Activated CD4-positive, alpha-beta T cell treated with anti-CD3 and anti-CD28 coated beads for 36 hours (primary cell): ENCODE data around the gene ZNF747. TPM values are rescaled to one million over a fixed set of nuclear protein-coding genes. Genes with fewer than 3 reads are reported as not detected.

ENCODE experiments used
- ATAC-seq: fragments of 200-7000 bp; cut with Tn5 transposase; one replicate; pipeline ENCODE4 v1.10.0; 2021; ENCODE audit warnings: mild to moderate bottlenecking, moderate library complexity
- CTCF ChIA-PET: fragments of 350-600 bp; sonication (Branson Sonifier 250); formaldehyde crosslinking; loops from one replicate; lab custom pipeline; 2021; ENCODE audit warnings: antibody characterized with exemption; lab: Charles Lee
- POLR2A ChIA-PET: fragments of 350-600 bp; sonication (Branson Sonifier 250); formaldehyde crosslinking; loops from one replicate; lab custom pipeline; 2021; ENCODE audit warnings: antibody characterized with exemption, inconsistent platforms; lab: Charles Lee
- DNase-seq: peaks from one replicate; pipeline ENCODE4 v3.0.0-alpha.2; 2020
- H3K27ac Mint-ChIP-seq: one replicate; pipeline ENCODE4 v1.8.0; 2021; ENCODE audit warnings: mixed read lengths
- H3K27me3 Mint-ChIP-seq: one replicate; pipeline ENCODE4 v1.8.0; 2021; ENCODE audit warnings: mixed read lengths
- H3K36me3 Mint-ChIP-seq: one replicate; pipeline ENCODE4 v1.8.0; 2021; ENCODE audit warnings: low read depth, mixed read lengths
- H3K4me1 Mint-ChIP-seq: one replicate; pipeline ENCODE4 v1.8.0; 2021; ENCODE audit warnings: mixed read lengths
- H3K4me3 Mint-ChIP-seq: one replicate; pipeline ENCODE4 v1.8.0; 2021; ENCODE audit warnings: mild to moderate bottlenecking, moderate library complexity, mixed read lengths
- H3K9me3 Mint-ChIP-seq: one replicate; pipeline ENCODE4 v1.8.0; 2021; ENCODE audit warnings: low read depth, mixed read lengths
- intact Hi-C, 2 experiments: fragments of 100-400 bp; cut with DNase I in 1 of 2; cut with micrococcal nuclease in 1 of 2; formaldehyde crosslinking; loops; one replicate each; pipeline versions ENCODE4 v1.14.2 to v1.15.1; 2022 to 2024; cut with DNase I, micrococcal nuclease
- microRNA-seq: library from miRNA; unstranded; fragments of <30 nt; microRNA quantifications from one replicate; pipeline ENCODE4 v1.2.0, GENCODE V29; 2021; ENCODE audit warnings: borderline replicate concordance
- total RNA-seq, 2 experiments: library from RNA; stranded (reverse); gene quantifications; one replicate each; pipeline ENCODE4 v1.2.3, GENCODE V29; 2021

The ZNF747 gene
- total RNA-seq, 2 experiments from 2014 or later = 6.3 to 8.0 TPM

GRCh38 chr16:30488764-30489605 is 45.7 kb downstream of the ZNF747 start:
- Mint-ChIP-seq H3K36me3 (peaks cover 67% of the 10 kb centered on the region), H3K27ac (peak overlapping the region; percentile 55), H3K4me3 (no peak overlapping the region), H3K27me3 (no peaks in the 10 kb centered on the region), H3K4me1 (peaks cover 34% of the 10 kb centered on the region), H3K9me3 (no peaks in the 10 kb centered on the region)
- intact Hi-C loops = loop anchor here in 1 of 2 experiments (2.0 kb wide), 1 partner anchor 16 kb away; the partner anchor contains the start of gene ITGAL
- CTCF ChIA-PET = interaction anchor here (0.7 to 1.6 kb wide), 3 partner anchors 16 to 109 kb away, joined by 3 to 4 read pairs (median 4); partner anchors contain the start of gene ZNF747
- ATAC-seq = no peak
- DNase-seq = no peak
- POLR2A ChIA-PET = interaction anchor here (0.6 to 1.5 kb wide), 5 partner anchors 9 to 59 kb away, joined by 3 to 6 read pairs (median 4); partner anchors contain the start of genes DCTPP1 and ITGAL

GRCh38 chr16:30485818-30486436 is 48.7 kb downstream of the ZNF747 start:
- Mint-ChIP-seq H3K27ac (peak overlapping the region; percentile 15), H3K4me3 (no peak overlapping the region), H3K4me1 (peaks cover 38% of the 10 kb centered on the region), H3K36me3 (peaks cover 70% of the 10 kb centered on the region), H3K9me3 (no peaks in the 10 kb centered on the region), H3K27me3 (no peaks in the 10 kb centered on the region)
- no peak for DNase-seq
- ATAC-seq = no peak
- intact Hi-C loops = no loop called here
- POLR2A ChIA-PET = interaction anchor here (0.6 kb wide), 1 partner anchor 10 kb away, joined by 3 read pairs; no protein-coding TSS in a partner anchor
- CTCF ChIA-PET = interaction anchor here (0.6 to 1.7 kb wide), 5 partner anchors 26 to 151 kb away, joined by 3 to 7 read pairs (median 3); partner anchors contain the start of gene ZNF747

GRCh38 chr16:30484887-30485286 is 49.8 kb downstream of the ZNF747 start:
- DNase-seq (no peak), ATAC-seq (no peak)
- intact Hi-C loops = no loop called here
- no peaks in the 10 kb centered on the region for H3K27me3 Mint-ChIP-seq
- no peaks in the 10 kb centered on the region for H3K9me3 Mint-ChIP-seq
- POLR2A ChIA-PET = no interaction called here
- CTCF ChIA-PET = interaction anchor here (0.6 to 1.4 kb wide), 2 partner anchors 36 to 129 kb away, joined by 3 read pairs; no protein-coding TSS in a partner anchor
- H3K36me3 Mint-ChIP-seq = peaks cover 68% of the 10 kb centered on the region
- H3K4me3 Mint-ChIP-seq = no peak overlapping the region
- no peak overlapping the region for H3K27ac Mint-ChIP-seq
- peaks cover 39% of the 10 kb centered on the region for H3K4me1 Mint-ChIP-seq

GRCh38 chr16:30482366-30482765 is 52.3 kb downstream of the ZNF747 start:
- peak overlapping the region; percentile 35 for H3K27ac Mint-ChIP-seq
- H3K4me1 Mint-ChIP-seq = peaks cover 41% of the 10 kb centered on the region
- ATAC-seq (peak; percentile 57), DNase-seq (no peak)
- H3K36me3 Mint-ChIP-seq = peaks cover 69% of the 10 kb centered on the region
- intact Hi-C loops = no loop called here
- no peak overlapping the region for H3K4me3 Mint-ChIP-seq
- ChIA-PET CTCF (interaction anchor here (1.1 to 1.5 kb wide), 4 partner anchors 23 to 136 kb away, joined by 3 to 12 read pairs (median 4); no protein-coding TSS in a partner anchor), POLR2A (no interaction called here)
- H3K9me3 Mint-ChIP-seq = no peaks in the 10 kb centered on the region
- no peaks in the 10 kb centered on the region for H3K27me3 Mint-ChIP-seq

GRCh38 chr16:30481381-30481780 is 53.3 kb downstream of the ZNF747 start:
- no peak for ATAC-seq
- no peak for DNase-seq
- Mint-ChIP-seq H3K9me3 (no peaks in the 10 kb centered on the region), H3K36me3 (peaks cover 75% of the 10 kb centered on the region), H3K27ac (peak overlapping the region; percentile 42), H3K27me3 (no peaks in the 10 kb centered on the region), H3K4me3 (no peak overlapping the region), H3K4me1 (peaks cover 46% of the 10 kb centered on the region)
- intact Hi-C loops = no loop called here
- ChIA-PET CTCF (interaction anchor here (0.5 to 1.4 kb wide), 3 partner anchors 13 to 140 kb away, joined by 3 read pairs; no protein-coding TSS in a partner anchor), POLR2A (no interaction called here)

Small RNA genes within 50 kb of the gene (microRNA-seq; reads per million reads assigned to microRNA genes)
- 239 reads per million, percentile 73 among the genes with 10 or more reads in this experiment for gene MIR4518

Other genes starting within 250 kb of the ZNF747 start
- 10 to 100 TPM; 42.3 to 51.8 TPM for gene CD2BP2, start 179.6 kb downstream of the ZNF747 start, total RNA-seq
- gene TBC1D10B, start 164.4 kb downstream of the ZNF747 start, total RNA-seq = 10 to 100 TPM; 38.1 to 43.4 TPM
- 1 to 10 TPM in 1 of 2 experiments, under 1 TPM in 1; 0.69 to 1.6 TPM for gene MYL11, start 160.1 kb downstream of the ZNF747 start, total RNA-seq
- 100 to 1,000 TPM; 155 to 159 TPM for gene SEPTIN1, start 152.3 kb downstream of the ZNF747 start, total RNA-seq
- 10 to 100 TPM; 10.6 to 11.0 TPM for gene ZNF48, start 139.4 kb downstream of the ZNF747 start, total RNA-seq
- 1 to 10 TPM; 3.8 to 4.0 TPM for gene ZNF771, start 127.3 kb downstream of the ZNF747 start, total RNA-seq
- gene DCTPP1, start 104.8 kb downstream of the ZNF747 start, total RNA-seq = 100 to 1,000 TPM in 1 of 2 experiments, 10 to 100 TPM in 1; 89.3 to 102 TPM
- 10 to 100 TPM; 37.8 to 56.0 TPM for gene SEPHS2, start 89.0 kb downstream of the ZNF747 start, total RNA-seq
- 100 to 1,000 TPM; 210 to 222 TPM for gene ITGAL, start 62.1 kb downstream of the ZNF747 start, total RNA-seq
- 10 to 100 TPM in 1 of 2 experiments, 1 to 10 TPM in 1; 8.9 to 11.1 TPM for gene ZNF768, start 8.3 kb downstream of the ZNF747 start, total RNA-seq
- 10 to 100 TPM in 1 of 2 experiments, 1 to 10 TPM in 1; 8.0 to 11.2 TPM for gene ZNF764, start 23.5 kb upstream of the ZNF747 start, total RNA-seq
- gene ZNF688, start 36.9 kb upstream of the ZNF747 start, total RNA-seq = 1 to 10 TPM; 7.1 to 9.1 TPM
- gene ZNF785, start 50.8 kb upstream of the ZNF747 start, total RNA-seq = 10 to 100 TPM in 1 of 2 experiments, 1 to 10 TPM in 1; 9.2 to 10.8 TPM
- gene ZNF689, start 75.5 kb upstream of the ZNF747 start, total RNA-seq = 10 to 100 TPM in 1 of 2 experiments, 1 to 10 TPM in 1; 9.0 to 10.7 TPM
- 10 to 100 TPM; 76.8 to 77.8 TPM for gene PRR14, start 116.1 kb upstream of the ZNF747 start, total RNA-seq
- gene FBRS, start 123.6 kb upstream of the ZNF747 start, total RNA-seq = 100 to 1,000 TPM in 1 of 2 experiments, 10 to 100 TPM in 1; 84.7 to 111 TPM
- gene SRCAP, start 164.3 kb upstream of the ZNF747 start, total RNA-seq = 10 to 100 TPM; 58.7 to 69.5 TPM
- 10 to 100 TPM; 21.8 to 26.0 TPM for gene PHKG2, start 213.6 kb upstream of the ZNF747 start, total RNA-seq
- gene CFAP119, start 227.2 kb upstream of the ZNF747 start, total RNA-seq = 1 to 10 TPM; 1.7 to 3.1 TPM
- gene RNF40, start 227.5 kb upstream of the ZNF747 start, total RNA-seq = 10 to 100 TPM; 72.3 to 85.5 TPM